Upper lobe of left lung (tissue), 4 donors: ENCODE data around the gene DNAJA2.
A peak's percentile ranks its signal among the peaks of the same experiment; 100 is the strongest.

Source experiments
- CTCF ChIP-seq, 6 experiments: fragments of 450-650 bp in 4 of 6; fragments of 200-600 bp in 2 of 6; sonication (generic) in 2 of 6; IDR thresholded peaks; one replicate each; pipeline ENCODE4 v1.5.1; 2016 to 2019; ENCODE audit warnings: antibody characterized with exemption in 6 of 6
- POLR2A ChIP-seq, 4 donors: fragments of 450-650 bp; IDR thresholded peaks; one replicate each; pipeline ENCODE4 v1.5.1; 2016 to 2017; ENCODE audit warnings: antibody characterized with exemption in 4 of 4, mild to moderate bottlenecking in 2 of 4
- POLR2AphosphoS5 ChIP-seq, 2 donors: sonication (generic); formaldehyde crosslinking; IDR thresholded peaks; one replicate each; pipeline ENCODE4 v1.5.1; 2017; ENCODE audit warnings: antibody characterized with exemption in 2 of 2

GRCh38 chr16:46908540-46909372 lies 64.7 kb downstream of the DNAJA2 start:
- peak; percentile 21 to 86 (median 56) for TF ChIP-seq CTCF (IDR thresholded peaks at IDR 0.05)
- no peak for TF ChIP-seq POLR2AphosphoS5 (IDR thresholded peaks at IDR 0.05)
- TF ChIP-seq POLR2A (IDR thresholded peaks at IDR 0.05): no peak
